Mononuclear cell (primary cell): ENCODE results near the gene OR4F15. TPM values are rescaled to one million over a fixed set of nuclear protein-coding genes. Genes with fewer than 3 reads are reported as not detected.
"Not testable (repeated sequence)": the region's sequence is repeated elsewhere in the genome, so short reads cannot be mapped to it uniquely, and the experiment has no call there.

ENCODE experiments used
- H3K27me3 ChIP-seq: 2 replicates; pipeline ENCODE4 v1.6.0; 2011; ENCODE audit warnings: low read length, control low read depth; ENCODE audit not compliant: insufficient read depth
- H3K4me1 ChIP-seq: 2 replicates; pipeline ENCODE4 v1.5.1; 2011; ENCODE audit warnings: mild to moderate bottlenecking, low read length, control low read depth; ENCODE audit not compliant: insufficient read depth
- H3K4me3 ChIP-seq: 2 replicates; pipeline ENCODE4 v1.5.1; 2011; ENCODE audit warnings: mild to moderate bottlenecking, low read length, moderate library complexity
- H3K9me3 ChIP-seq: 2 replicates; pipeline ENCODE4 v1.5.1; 2011; ENCODE audit warnings: low read depth, mild to moderate bottlenecking, control low read depth, low read length
- total RNA-seq: library from RNA; depleted of rRNA; stranded (reverse); fragments of >200 nt; gene quantifications from one replicate; pipeline ENCODE4 v1.2.3, GENCODE V29; 2012

Gene OR4F15
- not detected for total RNA-seq

GRCh38 chr15:101811902-101812301 is at the start of gene OR4F15:
Gene OR4F15 (plus strand): TSS chr15:101812202. CDS start chr15:101818187, 5,985 bp downstream.
- no peaks in the 10 kb centered on the region for H3K4me1 ChIP-seq
- H3K27me3 ChIP-seq = peaks cover 7% of the 10 kb centered on the region
- no peaks in the 10 kb centered on the region for H3K9me3 ChIP-seq
- no peak within 1 kb of the TSS for H3K4me3 ChIP-seq

- H3K9me3 ChIP-seq, H3K27me3 ChIP-seq, H3K4me3 ChIP-seq, H3K4me1 ChIP-seq: not testable (repeated sequence)
Observed at GRCh38 chr15:101764669-101765339, 47.2 kb upstream of the OR4F15 start.

GRCh38 chr15:101765340-101765671 is 46.7 kb upstream of the OR4F15 start:
- H3K27me3 ChIP-seq, H3K9me3 ChIP-seq, H3K4me1 ChIP-seq, H3K4me3 ChIP-seq: not testable (repeated sequence)

GRCh38 chr15:101765772-101766456 is 46.1 kb upstream of the OR4F15 start:
- Histone ChIP-seq H3K4me1 (no peaks in the 10 kb centered on the region), H3K27me3 (no peaks in the 10 kb centered on the region), H3K9me3 (no peaks in the 10 kb centered on the region), H3K4me3 (no peak overlapping the region)

- H3K4me1 ChIP-seq, H3K27me3 ChIP-seq, H3K9me3 ChIP-seq, H3K4me3 ChIP-seq: not testable (repeated sequence)
Observed at GRCh38 chr15:101767083-101767640, 44.8 kb upstream of the OR4F15 start.

- Histone ChIP-seq H3K4me1 (no peaks in the 10 kb centered on the region), H3K27me3 (no peaks in the 10 kb centered on the region), H3K9me3 (no peaks in the 10 kb centered on the region), H3K4me3 (no peak overlapping the region)
Observed at GRCh38 chr15:101772921-101773320, 39.1 kb upstream of the OR4F15 start.

GRCh38 chr15:101773496-101774100 is 38.4 kb upstream of the OR4F15 start:
- Histone ChIP-seq H3K4me3 (no peak overlapping the region), H3K4me1 (no peaks in the 10 kb centered on the region), H3K9me3 (no peaks in the 10 kb centered on the region), H3K27me3 (no peaks in the 10 kb centered on the region)

GRCh38 chr15:101775136-101775535 is 36.9 kb upstream of the OR4F15 start:
- Histone ChIP-seq H3K27me3 (no peaks in the 10 kb centered on the region), H3K9me3 (no peaks in the 10 kb centered on the region), H3K4me1 (no peaks in the 10 kb centered on the region), H3K4me3 (no peak overlapping the region)

- H3K4me3 ChIP-seq, H3K4me1 ChIP-seq, H3K27me3 ChIP-seq: not testable (repeated sequence)
Observed at GRCh38 chr15:101778576-101778975, 33.4 kb upstream of the OR4F15 start.

GRCh38 chr15:101780225-101780624 is 31.8 kb upstream of the OR4F15 start:
- H3K4me3 ChIP-seq, H3K9me3 ChIP-seq, H3K27me3 ChIP-seq, H3K4me1 ChIP-seq: not testable (repeated sequence)

More at GRCh38 chr15:101778576-101778975, 33.4 kb upstream of the OR4F15 start:
- not testable (repeated sequence) for H3K9me3 ChIP-seq

- Histone ChIP-seq H3K4me1 (no peaks in the 10 kb centered on the region), H3K27me3 (no peaks in the 10 kb centered on the region), H3K9me3 (no peaks in the 10 kb centered on the region), H3K4me3 (no peak overlapping the region)
Observed at GRCh38 chr15:101781928-101782327, 30.1 kb upstream of the OR4F15 start.

GRCh38 chr15:101784644-101785043 is 27.4 kb upstream of the OR4F15 start:
- Histone ChIP-seq H3K4me3 (no peak overlapping the region), H3K9me3 (no peaks in the 10 kb centered on the region)

GRCh38 chr15:101786422-101786821 is 25.6 kb upstream of the OR4F15 start:
- not testable (repeated sequence) for H3K9me3 ChIP-seq, H3K27me3 ChIP-seq, H3K4me3 ChIP-seq, H3K4me1 ChIP-seq

More at GRCh38 chr15:101784644-101785043, 27.4 kb upstream of the OR4F15 start:
- Histone ChIP-seq H3K4me1 (no peaks in the 10 kb centered on the region), H3K27me3 (no peaks in the 10 kb centered on the region)

- not testable (repeated sequence) for H3K9me3 ChIP-seq, H3K4me3 ChIP-seq, H3K27me3 ChIP-seq, H3K4me1 ChIP-seq
Observed at GRCh38 chr15:101788001-101788400, 24.0 kb upstream of the OR4F15 start.

- not testable (repeated sequence) for H3K4me1 ChIP-seq, H3K27me3 ChIP-seq, H3K9me3 ChIP-seq, H3K4me3 ChIP-seq
Observed at GRCh38 chr15:101788503-101789269, 23.3 kb upstream of the OR4F15 start.
